OCI-LY1 (cell line): Measurements from ENCODE around the gene DAAM2.

Source experiments
- H2AFZ ChIP-seq: fragments of 200-600 bp; sonication (generic), shearing (Covaris generic); 2 replicates; pipeline ENCODE4 v1.6.0; 2014; ENCODE audit warnings: antibody characterized with exemption, mild to moderate bottlenecking, low read length
- H3F3A ChIP-seq: fragments of 200-600 bp; sonication (generic), shearing (Covaris generic); 2 replicates; pipeline ENCODE4 v1.6.0; 2014; ENCODE audit warnings: mild to moderate bottlenecking, antibody characterized with exemption, low read length, moderate library complexity; ENCODE audit not compliant: insufficient read depth
- H3K27ac ChIP-seq: fragments of 200-600 bp; sonication (generic); 2 replicates; pipeline ENCODE4 v1.5.1; 2014; ENCODE audit warnings: low read length, mixed run types, mild to moderate bottlenecking, low read depth; ENCODE audit not compliant: poor library complexity, severe bottlenecking
- H3K27me3 ChIP-seq: fragments of 200-600 bp; sonication (generic); 2 replicates; pipeline ENCODE4 v1.6.0; 2014; ENCODE audit warnings: antibody characterized with exemption, mild to moderate bottlenecking, low read length, moderate library complexity; ENCODE audit not compliant: insufficient read depth
- H3K36me3 ChIP-seq: fragments of 200-600 bp; sonication (generic); 2 replicates; pipeline ENCODE4 v1.6.1; 2014; ENCODE audit warnings: mild to moderate bottlenecking, antibody characterized with exemption, low read length, moderate library complexity, mixed read lengths; ENCODE audit not compliant: insufficient read depth
- H3K4me1 ChIP-seq: fragments of 200-600 bp; sonication (generic); 2 replicates; pipeline ENCODE4 v1.5.1; 2014; ENCODE audit warnings: mild to moderate bottlenecking, low read length, moderate library complexity; ENCODE audit not compliant: insufficient read depth, severe bottlenecking
- H3K4me2 ChIP-seq: fragments of 200-600 bp; sonication (generic), shearing (Covaris generic); 2 replicates; pipeline ENCODE4 v1.6.1; 2014; ENCODE audit warnings: low read length
- H3K4me3 ChIP-seq: fragments of 200-600 bp; sonication (generic); 2 replicates; pipeline ENCODE4 v1.5.1; 2014; ENCODE audit warnings: low read length, low read depth, mild to moderate bottlenecking, mixed read lengths; ENCODE audit not compliant: poor library complexity, severe bottlenecking
- H3K79me2 ChIP-seq: fragments of 200-600 bp; shearing (Covaris generic); 2 replicates; pipeline ENCODE4 v1.6.1; 2016; ENCODE audit warnings: mixed run types, low read length, mixed read lengths; ENCODE audit not compliant: insufficient read depth
- H3K9ac ChIP-seq: fragments of 200-600 bp; sonication (generic), shearing (Covaris generic); 2 replicates; pipeline ENCODE4 v1.6.1; 2014; ENCODE audit warnings: mild to moderate bottlenecking, low read length, mixed read lengths
- H3K9me2 ChIP-seq: fragments of 200-600 bp; sonication (generic), shearing (Covaris generic); 2 replicates; pipeline ENCODE4 v1.6.1; 2014; ENCODE audit warnings: low read depth, mild to moderate bottlenecking, low read length, mixed read lengths
- H3K9me3 ChIP-seq: fragments of 200-600 bp; shearing (Covaris generic); 2 replicates; pipeline ENCODE4 v1.6.1; 2014; ENCODE audit warnings: low read length, mixed read lengths
- H4K20me1 ChIP-seq: fragments of 200-600 bp; sonication (generic), shearing (Covaris generic); 2 replicates; pipeline ENCODE4 v1.6.0; 2016; ENCODE audit warnings: mild to moderate bottlenecking, low read length; ENCODE audit not compliant: insufficient read depth
- CTCF ChIP-seq: fragments of 200-600 bp; sonication (generic), shearing (Covaris generic); IDR thresholded peaks from 2 replicates; pipeline ENCODE4 v1.5.1; 2017; ENCODE audit warnings: mild to moderate bottlenecking, antibody characterized with exemption, low read length, moderate library complexity, mixed read lengths
- EZH2 ChIP-seq: fragments of 200-600 bp; sonication (generic), shearing (Covaris generic); IDR thresholded peaks from 2 replicates; pipeline ENCODE4 v1.8.0; 2017; ENCODE audit warnings: borderline replicate concordance, mixed run types, mild to moderate bottlenecking, antibody characterized with exemption, low read length, moderate library complexity, mixed read lengths

DAAM2 gene

GRCh38 chr6:39942903-39943580 lies 150.9 kb downstream of the DAAM2 start:
- Histone ChIP-seq H3K36me3 (no peaks in the 10 kb centered on the region), H3K79me2 (no peaks in the 10 kb centered on the region), H3K9me2 (no peaks in the 10 kb centered on the region), H2AFZ (no peak overlapping the region), H3K4me3 (no peak overlapping the region), H3K27me3 (no peaks in the 10 kb centered on the region), H3K27ac (no peak overlapping the region), H4K20me1 (no peaks in the 10 kb centered on the region), H3K4me1 (no peaks in the 10 kb centered on the region), H3K4me2 (no peak overlapping the region), H3F3A (no peaks in the 10 kb centered on the region), H3K9ac (no peak overlapping the region), H3K9me3 (no peaks in the 10 kb centered on the region)
- TF ChIP-seq EZH2 (no peak), CTCF (no peak)

GRCh38 chr6:39945626-39946025 lies 153.4 kb downstream of the DAAM2 start:
- Histone ChIP-seq H2AFZ (no peak overlapping the region), H3K9me3 (no peaks in the 10 kb centered on the region), H3K4me2 (no peak overlapping the region), H3K4me3 (no peak overlapping the region), H3K27ac (no peak overlapping the region), H3F3A (no peaks in the 10 kb centered on the region), H4K20me1 (no peaks in the 10 kb centered on the region), H3K27me3 (no peaks in the 10 kb centered on the region), H3K9me2 (no peaks in the 10 kb centered on the region), H3K79me2 (no peaks in the 10 kb centered on the region), H3K36me3 (no peaks in the 10 kb centered on the region), H3K4me1 (no peaks in the 10 kb centered on the region), H3K9ac (no peak overlapping the region)
- no peak for TF ChIP-seq CTCF
- no peak for TF ChIP-seq EZH2

- Histone ChIP-seq H3K4me3 (no peak overlapping the region), H4K20me1 (no peaks in the 10 kb centered on the region), H3K79me2 (no peaks in the 10 kb centered on the region), H3K4me2 (no peak overlapping the region), H3K27ac (no peak overlapping the region), H3F3A (no peaks in the 10 kb centered on the region), H3K9me2 (no peaks in the 10 kb centered on the region), H3K9me3 (no peaks in the 10 kb centered on the region), H3K36me3 (no peaks in the 10 kb centered on the region), H2AFZ (no peak overlapping the region), H3K9ac (no peak overlapping the region), H3K4me1 (no peaks in the 10 kb centered on the region), H3K27me3 (no peaks in the 10 kb centered on the region)
- TF ChIP-seq CTCF = no peak
- no peak for TF ChIP-seq EZH2
These were observed 155.5 kb downstream of the DAAM2 start for GRCh38 chr6:39947611-39948068.
